A549 (cell line): ENCODE data around the gene CNTN4. TPM values are rescaled to one million over a fixed set of nuclear protein-coding genes. Genes with fewer than 3 reads are reported as not detected.

Experiments
- ATAC-seq, 2 experiments: fragments of 200-7000 bp in 1 of 2; fragments of >200 bp in 1 of 2; cut with Nextera tagmentation in 1 of 2; cut with Tn5 transposase in 1 of 2; 3 replicates each; pipeline versions ENCODE4 v1.8.0 to v1.9.1; 2018 to 2020; ENCODE audit warnings: mild to moderate bottlenecking in 1 of 2, moderate library complexity in 1 of 2
- CTCF ChIA-PET: fragments of 300-600 bp; sonication (Branson Sonifier 250); formaldehyde crosslinking; extraction: SDS; loops from one replicate; lab custom pipeline; 2021; ENCODE audit warnings: antibody characterized with exemption, inconsistent platforms; lab: Yijun Ruan, JAX
- POLR2A ChIA-PET: fragments of 350-600 bp; formaldehyde crosslinking; extraction: SDS; loops from one replicate; lab custom pipeline; 2021; ENCODE audit warnings: antibody characterized with exemption, inconsistent platforms; lab: Yijun Ruan, JAX
- DNase-seq, 2 experiments: peaks; one replicate each; pipeline versions ENCODE4 v3.0.0 to v3.0.0-alpha.2; 2011 to 2016; ENCODE audit warnings: low read depth in 1 of 2, low spot score in 1 of 2
- FAIRE-seq: peaks from 2 replicates; lab custom pipeline; 2011; peaks lifted over from hg19 to GRCh38; lab: Jason Lieb, UNC
- H3K27ac ChIP-seq, 2 experiments: fragments of >200 bp; sonication (Bioruptor Twin); formaldehyde crosslinking; 3 replicates each; pipeline ENCODE4 v1.5.1; 2016 to 2017
- H3K4me1 ChIP-seq: fragments of >200 bp; sonication (Bioruptor Twin); formaldehyde crosslinking; 3 replicates; pipeline ENCODE4 v1.6.1; 2016
- H3K4me2 ChIP-seq: fragments of >200 bp; sonication (Bioruptor Twin); formaldehyde crosslinking; 3 replicates; pipeline ENCODE4 v1.6.1; 2016
- H3K4me3 ChIP-seq: fragments of >200 bp; sonication (Bioruptor Twin); formaldehyde crosslinking; 3 replicates; pipeline ENCODE4 v1.5.1; 2016
- H3K9me3 ChIP-seq: fragments of >200 bp; sonication (Bioruptor Twin); formaldehyde crosslinking; 3 replicates; pipeline ENCODE4 v1.6.1; 2016
- CEBPB ChIP-seq, 2 experiments: fragments of >200 bp in 1 of 2; sonication (Bioruptor Twin) in 1 of 2; formaldehyde crosslinking in 1 of 2; IDR thresholded peaks; 2 replicates each; pipeline ENCODE4 v1.6.1; 2012 to 2016
- ESRRA ChIP-seq: fragments of 150-350 bp; IDR thresholded peaks from 2 replicates; pipeline ENCODE4 v1.6.1; 2014; ENCODE audit warnings: mild to moderate bottlenecking, low read length, borderline replicate concordance
- HDAC2 ChIP-seq: fragments of 200-600 bp; sonication (generic); IDR thresholded peaks from 2 replicates; pipeline ENCODE4 v1.6.1; 2016
- HOXA7 ChIP-seq: fragments of 250-450 bp; sonication (Bioruptor Pico); IDR thresholded peaks from 2 replicates; pipeline ENCODE4 v1.5.0; 2020; ENCODE audit warnings: mild to moderate bottlenecking, moderate library complexity
- HOXB13 ChIP-seq: fragments of 250-450 bp; sonication (Bioruptor Pico); IDR thresholded peaks from 2 replicates; pipeline ENCODE4 v1.5.0; 2020; ENCODE audit warnings: low read depth, mild to moderate bottlenecking, moderate library complexity
- HOXB5 ChIP-seq: fragments of 250-450 bp; sonication (Bioruptor Pico); IDR thresholded peaks from 2 replicates; pipeline ENCODE4 v1.5.0; 2020; ENCODE audit warnings: mild to moderate bottlenecking, moderate library complexity
- KDM1A ChIP-seq: fragments of 200-600 bp; sonication (generic); IDR thresholded peaks from 2 replicates; pipeline ENCODE4 v1.6.1; 2016; ENCODE audit warnings: low read depth, mild to moderate bottlenecking
- KDM5A ChIP-seq: fragments of 200-600 bp; sonication (generic); IDR thresholded peaks from 2 replicates; pipeline ENCODE4 v1.6.1; 2016; ENCODE audit warnings: antibody characterized with exemption, mild to moderate bottlenecking
- MYC ChIP-seq: IDR thresholded peaks from 2 replicates; pipeline ENCODE4 v1.6.1; 2012; ENCODE audit warnings: mild to moderate bottlenecking, inconsistent platforms, low read length, improper control_type of control experiment, borderline replicate concordance
- NFE2L2 ChIP-seq: fragments of 150-350 bp; conservative IDR thresholded peaks from 2 replicates; pipeline ENCODE4 v1.6.1; 2014; ENCODE audit warnings: low read length
- POLR2A ChIP-seq: IDR thresholded peaks from 2 replicates; pipeline ENCODE4 v1.6.1; 2012; ENCODE audit warnings: mild to moderate bottlenecking, low read length
- POLR2AphosphoS2 ChIP-seq: conservative IDR thresholded peaks from 2 replicates; pipeline ENCODE4 v1.6.1; 2012; ENCODE audit warnings: low read length, improper control_type of control experiment, inconsistent platforms
- TFCP2L1 ChIP-seq: fragments of 250-450 bp; sonication (Bioruptor Pico); IDR thresholded peaks from 2 replicates; pipeline ENCODE4 v1.5.0; 2021; ENCODE audit warnings: mild to moderate bottlenecking
- TP53 ChIP-seq: fragments of 250-450 bp; sonication (Bioruptor Pico); IDR thresholded peaks from 2 replicates; pipeline ENCODE4 v1.5.0; 2021; ENCODE audit warnings: mild to moderate bottlenecking, moderate library complexity
- WGBS: methylation state at CpG from one replicate; pipeline ENCODE4 v1.1.6; 2017; ENCODE audit errors: missing lambda C conversion rate; 5-methylcytosine and 5-hydroxymethylcytosine counted together
- polyA plus RNA-seq, 4 experiments: library from polyadenylated mRNA; depleted of rRNA in 3 of 4; stranded (reverse); fragments of >200 nt; fragmentation: RNase III in 1 of 4; extraction: RNeasy Plus Mini Kit Qiagen cat#74134 plus additional on column Dnase treatment in 1 of 4; gene quantifications; 2 replicates in 3 of 4; 3 replicates in 1 of 4; pipeline ENCODE4 v1.2.3, GENCODE V29; 2011 to 2017
- TF ChIP-seq, protein P1 (sequence below): IDR thresholded peaks from 2 replicates; pipeline ENCODE4 v1.6.1; 2012
- TF ChIP-seq, protein P2 (sequence below): fragments of >200 bp; sonication (Bioruptor Twin); formaldehyde crosslinking; IDR thresholded peaks from 2 replicates; pipeline ENCODE4 v1.6.1; 2016
- TF ChIP-seq, protein P3 (sequence below): fragments of 250-450 bp; sonication (Bioruptor Pico); IDR thresholded peaks from 2 replicates; pipeline ENCODE4 v1.5.0; 2020; ENCODE audit warnings: low read depth, mild to moderate bottlenecking, moderate library complexity

Gene CNTN4
- polyA plus RNA-seq, 2 of the 4 experiments (the other 2 are of a cell fraction) = 0.03 TPM; not detected in 1

DNA sequence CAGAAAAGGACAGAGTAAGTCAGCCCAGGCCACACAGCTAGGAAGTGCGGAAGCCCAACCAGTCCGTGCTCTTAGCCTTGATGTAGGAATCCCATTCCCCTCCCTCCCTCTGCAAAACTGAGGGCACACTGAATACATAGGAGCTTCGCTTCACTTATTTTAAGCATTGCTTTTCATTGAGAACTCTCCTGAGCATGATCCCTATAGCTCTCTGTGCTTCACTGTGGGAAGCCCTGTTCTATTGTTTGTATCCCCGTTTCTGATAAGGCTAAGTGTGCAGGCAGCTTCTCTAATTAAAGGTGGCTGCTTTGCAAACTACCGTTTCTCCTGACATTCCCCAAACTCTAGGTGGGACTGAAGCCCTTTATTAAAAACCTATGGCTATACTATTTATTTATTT is 981.6 kb downstream of the CNTN4 start:
- Histone ChIP-seq H3K4me3 (no peak overlapping the region), H3K4me2 (no peak overlapping the region), H3K9me3 (no peaks in the 10 kb centered on the region), H3K4me1 (no peaks in the 10 kb centered on the region), H3K27ac (no peak overlapping the region)
- ChIA-PET CTCF (no interaction called here), POLR2A (no interaction called here)
- no peak for TF ChIP-seq NFE2L2
- TF ChIP-seq HOXB13 = no peak
- no peak for TF ChIP-seq CEBPB (IDR thresholded peaks at IDR 0.05)
- TF ChIP-seq, protein P1, sequence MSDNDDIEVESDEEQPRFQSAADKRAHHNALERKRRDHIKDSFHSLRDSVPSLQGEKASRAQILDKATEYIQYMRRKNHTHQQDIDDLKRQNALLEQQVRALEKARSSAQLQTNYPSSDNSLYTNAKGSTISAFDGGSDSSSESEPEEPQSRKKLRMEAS = no peak
- 54% methylated on average over 5 of the region's 5 CpGs for WGBS
- ATAC-seq (no peak), FAIRE-seq (no peak), DNase-seq (no peak)

DNA sequence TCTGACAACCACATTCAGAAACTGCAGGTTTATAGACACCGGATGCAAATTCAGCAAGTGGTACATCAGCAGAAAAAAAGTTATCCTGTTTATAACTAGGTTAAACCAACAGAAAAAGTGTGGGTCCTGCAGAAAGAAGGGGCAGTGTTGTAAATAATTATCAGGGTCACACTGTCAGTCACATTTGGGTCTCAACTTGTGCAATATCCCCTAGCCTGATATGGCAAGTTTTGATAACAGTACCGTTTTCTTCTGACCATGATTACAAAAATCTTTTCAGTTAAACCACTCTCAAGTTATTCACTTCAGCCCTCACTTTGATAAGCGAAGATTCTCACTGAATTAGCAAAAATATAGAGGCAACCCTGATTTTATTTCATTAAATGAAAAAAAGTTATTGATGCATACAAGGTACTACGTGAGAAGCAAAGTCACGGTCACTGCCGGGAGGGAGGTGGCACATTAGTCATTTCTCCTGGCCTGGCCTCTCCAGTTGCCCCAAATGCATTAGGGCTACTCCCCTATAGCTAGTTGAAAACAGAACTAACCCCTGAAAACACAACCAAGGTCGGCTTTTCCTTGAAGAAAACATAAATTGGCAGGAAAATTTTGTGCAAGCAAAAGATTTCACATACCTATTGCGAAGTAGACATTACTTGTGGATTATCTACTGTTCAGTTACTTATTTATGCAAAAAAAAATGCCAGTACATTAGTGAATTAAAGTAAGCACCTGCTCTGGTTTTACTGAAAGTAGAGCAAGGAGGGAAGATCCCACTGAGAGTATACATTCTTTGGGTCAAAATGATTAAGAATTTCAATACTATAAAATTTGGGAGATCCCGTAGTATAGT is 982.9 kb downstream of the CNTN4 start:
- Histone ChIP-seq H3K9me3 (no peaks in the 10 kb centered on the region), H3K27ac (no peak overlapping the region), H3K4me3 (no peak overlapping the region), H3K4me2 (no peak overlapping the region), H3K4me1 (no peaks in the 10 kb centered on the region)
- 31% methylated on average over 9 of the region's 9 CpGs for WGBS
- ChIA-PET CTCF (no interaction called here), POLR2A (no interaction called here)
- ATAC-seq (no peak), DNase-seq (no peak), FAIRE-seq (no peak)
- TF ChIP-seq POLR2A (no peak), KDM5A (no peak), HDAC2 (no peak), ESRRA (no peak), KDM1A (no peak), POLR2AphosphoS2 (no peak), HOXB5 (CRISPR knock-in tag) (no peak), HOXA7 (CRISPR knock-in tag) (no peak), TFCP2L1 (CRISPR knock-in tag) (no peak), TP53 (CRISPR knock-in tag) (no peak)
- TF ChIP-seq, protein P2, sequence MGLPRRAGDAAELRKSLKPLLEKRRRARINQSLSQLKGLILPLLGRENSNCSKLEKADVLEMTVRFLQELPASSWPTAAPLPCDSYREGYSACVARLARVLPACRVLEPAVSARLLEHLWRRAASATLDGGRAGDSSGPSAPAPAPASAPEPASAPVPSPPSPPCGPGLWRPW = no peak
- TF ChIP-seq, protein P3, sequence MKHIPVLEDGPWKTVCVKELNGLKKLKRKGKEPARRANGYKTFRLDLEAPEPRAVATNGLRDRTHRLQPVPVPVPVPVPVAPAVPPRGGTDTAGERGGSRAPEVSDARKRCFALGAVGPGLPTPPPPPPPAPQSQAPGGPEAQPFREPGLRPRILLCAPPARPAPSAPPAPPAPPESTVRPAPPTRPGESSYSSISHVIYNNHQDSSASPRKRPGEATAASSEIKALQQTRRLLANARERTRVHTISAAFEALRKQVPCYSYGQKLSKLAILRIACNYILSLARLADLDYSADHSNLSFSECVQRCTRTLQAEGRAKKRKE (CRISPR knock-in tag) = no peak

DNA sequence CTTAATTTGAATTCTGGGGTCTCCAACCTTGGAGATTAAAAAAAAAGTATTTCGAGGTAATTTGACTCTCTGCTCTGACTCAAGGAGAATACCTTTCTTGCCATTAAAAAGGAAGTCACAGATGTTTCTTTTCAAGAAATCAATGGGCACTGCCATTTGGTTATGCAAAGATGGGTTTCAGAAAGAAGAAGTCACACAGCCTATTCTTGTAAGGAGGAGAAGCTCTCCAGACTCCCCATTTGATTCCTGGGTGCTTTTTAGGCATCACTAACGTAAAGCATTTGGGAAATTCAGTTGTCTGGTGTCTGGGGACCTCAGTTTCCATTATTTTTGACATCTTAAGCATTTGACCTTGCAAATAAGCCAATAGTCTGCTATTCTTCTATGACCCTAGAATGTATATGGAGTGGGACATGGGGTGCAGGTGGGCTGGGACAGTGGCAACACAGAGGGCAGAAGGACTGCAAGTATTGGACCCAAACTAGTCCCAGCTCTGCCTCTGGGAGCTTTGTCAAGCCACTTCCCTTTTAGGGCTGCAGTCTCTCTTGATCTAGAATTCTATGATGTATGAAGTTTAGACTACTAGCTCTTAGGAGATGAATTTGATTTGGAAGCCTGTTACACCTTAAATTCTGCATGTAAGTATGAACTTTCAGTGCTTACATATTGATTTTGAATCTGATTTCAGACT is 983.7 kb downstream of the CNTN4 start:
- no peak overlapping the region for H3K4me3 ChIP-seq
- H3K9me3 ChIP-seq = no peaks in the 10 kb centered on the region
- TF ChIP-seq HOXB5 (CRISPR knock-in tag) (no peak), MYC (no peak)
- TF ChIP-seq, protein P2 = no peak
- H3K4me1 ChIP-seq = no peaks in the 10 kb centered on the region
- DNase-seq (no peak), ATAC-seq (no peak), FAIRE-seq (no peak)
- ChIA-PET CTCF (no interaction called here), POLR2A (no interaction called here)
- H3K27ac ChIP-seq = no peak overlapping the region
- 4% methylated on average over 2 of the region's 2 CpGs for WGBS
- no peak overlapping the region for H3K4me2 ChIP-seq

DNA sequence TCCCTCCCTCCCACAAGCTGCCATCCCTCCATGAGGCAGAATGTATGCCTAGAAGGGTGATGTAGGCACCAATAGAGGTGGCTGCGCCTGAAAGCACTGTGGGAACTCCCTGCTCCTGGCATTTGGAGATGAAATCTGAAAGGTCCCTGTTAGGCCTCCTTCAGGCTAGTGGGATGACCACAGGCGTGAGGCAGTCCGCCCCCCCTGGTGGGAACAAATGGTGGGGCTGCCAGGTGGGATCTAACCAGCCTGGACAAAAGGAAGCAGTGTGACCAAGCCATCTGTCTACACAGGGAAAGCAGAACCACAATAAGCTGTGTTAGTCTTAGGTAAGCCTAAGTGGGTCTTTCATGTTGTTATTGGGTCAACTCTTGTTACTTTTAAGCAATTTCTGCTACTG is 986.2 kb downstream of the CNTN4 start:
- POLR2A ChIA-PET = no interaction called here
- no peak for TF ChIP-seq TP53 (CRISPR knock-in tag)
- TF ChIP-seq, all 56 proteins: peak for 0
- Histone ChIP-seq H3K4me3 (no peak overlapping the region), H3K4me2 (no peak overlapping the region), H3K27ac (no peak overlapping the region), H3K4me1 (no peaks in the 10 kb centered on the region), H3K9me3 (no peaks in the 10 kb centered on the region)
- FAIRE-seq = no peak
- no CpG with 5 or more reads among the region's 3 CpGs for WGBS
- DNase-seq = no peak
- ATAC-seq = no peak
- CTCF ChIA-PET = interaction anchor here (1.2 kb wide), 1 partner anchor 19 kb away, joined by 3 read pairs; no protein-coding TSS in a partner anchor
